IMR-90 (cell line): ENCODE results near the gene N4BP2L1. TPM values are rescaled to one million over a fixed set of nuclear protein-coding genes. Genes with fewer than 3 reads are reported as not detected.

Experiments
- ATAC-seq: fragments of 200-7000 bp; cut with Tn5 transposase; 2 replicates; pipeline ENCODE4 v1.9.1; 2020; ENCODE audit warnings: low read depth, mild to moderate bottlenecking, moderate library complexity
- BruUV-seq: library from RNA; stranded (reverse); fragments of 400-500 nt; replicated peaks from 2 replicates; lab custom pipeline; 2021; lab: Mats Ljungman, UMichigan
- CTCF ChIA-PET: fragments of 300-600 bp; formaldehyde crosslinking; extraction: SDS; loops from one replicate; lab custom pipeline; 2021; ENCODE audit warnings: antibody characterized with exemption; lab: Yijun Ruan, JAX
- POLR2A ChIA-PET: fragments of 300-600 bp; sonication (Branson Sonifier 250); formaldehyde crosslinking; loops from one replicate; lab custom pipeline; 2022; ENCODE audit warnings: antibody characterized with exemption; ENCODE audit not compliant: unreplicated experiment; lab: Charles Lee
- DNase-seq: peaks from one replicate; pipeline ENCODE4 v3.0.0; 2013
- H2AFZ ChIP-seq: replicated peaks from 2 replicates; pipeline ENCODE3; 2013; ENCODE audit warnings: low read length, mild to moderate bottlenecking; ENCODE audit not compliant: poor library complexity
- H2AK5ac ChIP-seq: 2 replicates; pipeline ENCODE4 v1.6.1; 2013; ENCODE audit warnings: low read depth, low read length, inconsistent platforms
- H2AK9ac ChIP-seq: replicated peaks from 2 replicates; pipeline ENCODE3; 2013; ENCODE audit warnings: mild to moderate bottlenecking, low read depth, low read length, moderate library complexity; ENCODE audit not compliant: poor library complexity
- H2BK120ac ChIP-seq: 2 replicates; pipeline ENCODE4 v1.6.1; 2013; ENCODE audit warnings: low read depth, low read length, inconsistent platforms
- H2BK15ac ChIP-seq: 3 replicates; pipeline ENCODE4 v1.6.1; 2013; ENCODE audit warnings: low read depth, low read length, inconsistent platforms
- H2BK20ac ChIP-seq: 2 replicates; pipeline ENCODE4 v1.6.1; 2013; ENCODE audit warnings: low read depth, mild to moderate bottlenecking, inconsistent platforms, low read length, moderate library complexity
- H2BK5ac ChIP-seq: 2 replicates; pipeline ENCODE4 v1.6.1; 2013; ENCODE audit warnings: mild to moderate bottlenecking, low read depth, low read length, inconsistent platforms; ENCODE audit not compliant: poor library complexity, severe bottlenecking
- H3K14ac ChIP-seq: replicated peaks from 2 replicates; pipeline ENCODE4 v1.6.1; 2013; ENCODE audit warnings: low read depth, low read length, inconsistent platforms
- H3K18ac ChIP-seq: 2 replicates; pipeline ENCODE4 v1.6.1; 2013; ENCODE audit warnings: low read depth, low read length, control low read depth
- H3K23ac ChIP-seq: 2 replicates; pipeline ENCODE4 v1.6.1; 2013; ENCODE audit warnings: low read depth, low read length, inconsistent platforms
- H3K27ac ChIP-seq: 2 replicates; pipeline ENCODE4 v1.5.1; 2013; ENCODE audit warnings: mild to moderate bottlenecking, control low read depth, low read length; ENCODE audit not compliant: insufficient read depth
- H3K27me3 ChIP-seq: 2 replicates; pipeline ENCODE4 v1.6.1; 2013; ENCODE audit warnings: low read length; ENCODE audit not compliant: control insufficient read depth, insufficient read depth
- H3K36me3 ChIP-seq: 2 replicates; pipeline ENCODE4 v1.6.1; 2013; ENCODE audit warnings: low read length, mixed read lengths; ENCODE audit not compliant: control insufficient read depth, insufficient read depth
- H3K4ac ChIP-seq: 2 replicates; pipeline ENCODE4 v1.6.1; 2013; ENCODE audit warnings: low read depth, low read length, inconsistent platforms
- H3K4me1 ChIP-seq: 2 replicates; pipeline ENCODE4 v1.6.1; 2013; ENCODE audit warnings: low read length, mixed read lengths; ENCODE audit not compliant: control insufficient read depth, insufficient read depth
- H3K4me2 ChIP-seq: 2 replicates; pipeline ENCODE4 v1.6.1; 2013; ENCODE audit warnings: low read depth, mild to moderate bottlenecking, control low read depth, low read length, moderate library complexity
- H3K4me3 ChIP-seq: 2 replicates; pipeline ENCODE4 v1.5.1; 2013; ENCODE audit warnings: low read depth, mild to moderate bottlenecking, control low read depth, low read length, moderate library complexity; ENCODE audit not compliant: insufficient read depth
- H3K56ac ChIP-seq: 2 replicates; pipeline ENCODE4 v1.6.1; 2013; ENCODE audit warnings: low read length, inconsistent platforms; ENCODE audit not compliant: insufficient read depth; ENCODE audit errors: extremely low read depth
- H3K79me1 ChIP-seq, 2 experiments: 2 replicates each; pipeline ENCODE4 v1.6.1; 2013; ENCODE audit warnings: low read length in 2 of 2, inconsistent platforms in 1 of 2, low read depth in 1 of 2
- H3K9ac ChIP-seq: 2 replicates; pipeline ENCODE4 v1.6.1; 2013; ENCODE audit warnings: low read depth, low read length, control low read depth
- H3K9me1 ChIP-seq: 2 replicates; pipeline ENCODE4 v1.6.1; 2013; ENCODE audit warnings: low read length, inconsistent platforms; ENCODE audit not compliant: insufficient read depth
- H3K9me3 ChIP-seq: 2 replicates; pipeline ENCODE4 v1.6.1; 2013; ENCODE audit warnings: low read length; ENCODE audit not compliant: control insufficient read depth, insufficient read depth
- H4K20me1 ChIP-seq: 2 replicates; pipeline ENCODE4 v1.6.1; 2013; ENCODE audit warnings: low read length, inconsistent platforms; ENCODE audit not compliant: insufficient read depth
- H4K5ac ChIP-seq: 2 replicates; pipeline ENCODE4 v1.6.1; 2013; ENCODE audit warnings: mild to moderate bottlenecking, low read depth, low read length, control low read depth
- H4K8ac ChIP-seq, 2 experiments: 2 replicates each; pipeline ENCODE4 v1.6.1; 2013; ENCODE audit warnings: low read depth in 2 of 2, low read length in 2 of 2, control low read depth in 1 of 2, inconsistent platforms in 1 of 2
- H4K91ac ChIP-seq: 2 replicates; pipeline ENCODE4 v1.6.1; 2013; ENCODE audit warnings: low read depth, low read length, inconsistent platforms; ENCODE audit not compliant: insufficient read depth
- BHLHE40 ChIP-seq: fragments of 150-350 bp; IDR thresholded peaks from 2 replicates; pipeline ENCODE4 v1.6.1; 2016; ENCODE audit warnings: mild to moderate bottlenecking, low read depth, low read length
- CEBPB ChIP-seq: IDR thresholded peaks from 2 replicates; pipeline ENCODE4 v1.6.1; 2012; ENCODE audit warnings: low read depth, low read length, improper control_type of control experiment
- CHD1 ChIP-seq: IDR thresholded peaks from 2 replicates; pipeline ENCODE4 v1.6.1; 2012; ENCODE audit warnings: low read depth, low read length, improper control_type of control experiment
- FOS ChIP-seq: fragments of 150-350 bp; IDR thresholded peaks from 2 replicates; pipeline ENCODE4 v1.6.1; 2016; ENCODE audit warnings: low read depth, low read length
- MAFK ChIP-seq: IDR thresholded peaks from 2 replicates; pipeline ENCODE4 v1.6.1; 2012; ENCODE audit warnings: low read depth, low read length, improper control_type of control experiment
- MAZ ChIP-seq: IDR thresholded peaks from 2 replicates; pipeline ENCODE4 v1.6.1; 2012; ENCODE audit warnings: low read depth, mild to moderate bottlenecking, low read length, improper control_type of control experiment, moderate library complexity, borderline replicate concordance
- MXI1 ChIP-seq: IDR thresholded peaks from 2 replicates; pipeline ENCODE4 v1.6.1; 2012; ENCODE audit warnings: low read depth, mild to moderate bottlenecking, low read length, moderate library complexity, borderline replicate concordance
- NFE2L2 ChIP-seq: fragments of 150-350 bp; IDR thresholded peaks from 2 replicates; pipeline ENCODE4 v1.6.1; 2016; ENCODE audit warnings: low read depth, mild to moderate bottlenecking, low read length
- POLR2A ChIP-seq: IDR thresholded peaks from 2 replicates; pipeline ENCODE4 v1.6.1; 2012; ENCODE audit warnings: mild to moderate bottlenecking, low read depth, low read length
- RAD21 ChIP-seq: IDR thresholded peaks from 2 replicates; pipeline ENCODE4 v1.6.1; 2012; ENCODE audit warnings: low read length, improper control_type of control experiment
- RCOR1 ChIP-seq: IDR thresholded peaks from 2 replicates; pipeline ENCODE4 v1.6.1; 2012; ENCODE audit warnings: mild to moderate bottlenecking, low read length, improper control_type of control experiment; ENCODE audit not compliant: insufficient replicate concordance
- RFX5 ChIP-seq: IDR thresholded peaks from 2 replicates; pipeline ENCODE4 v1.8.0; 2012; ENCODE audit warnings: low read depth, mild to moderate bottlenecking, low read length, moderate library complexity
- WGBS, 2 experiments: methylation state at CpG; one replicate each; pipeline versions ENCODE4 v1.1.5 to v1.1.7; 2013; ENCODE audit warnings: missing lambda C conversion rate in 2 of 2; ENCODE audit not compliant: insufficient read length in 1 of 2; ENCODE audit errors: extremely low coverage in 2 of 2; 5-methylcytosine and 5-hydroxymethylcytosine counted together
- dilution Hi-C: fragments of 300-500 bp; cut with HindIII; formaldehyde crosslinking; loops from one replicate; pipeline ENCODE4 v1.14.3; 2018; ENCODE audit warnings: low sequenced_read_pairs; ENCODE audit not compliant: unreplicated experiment
- in situ Hi-C: fragments of 300-500 bp; cut with MboI; formaldehyde crosslinking; loops from 3 replicates; pipeline ENCODE4 v1.14.3; 2019; ENCODE audit warnings: low sequenced_read_pairs, inconsistent platforms, mixed read lengths
- intact Hi-C: fragments of 100-400 bp; cut with micrococcal nuclease; formaldehyde crosslinking; loops from 2 replicates; pipeline ENCODE4 v1.10.0; 2022
- polyA plus RNA-seq, 3 experiments: library from polyadenylated mRNA; depleted of rRNA; stranded (reverse); fragments of >200 nt; gene quantifications; 2 replicates each; pipeline ENCODE4 v1.2.3, GENCODE V29; 2012; ENCODE audit warnings: low replicate concordance in 1 of 3
- total RNA-seq: library from RNA; depleted of rRNA; stranded (reverse); fragments of >200 nt; gene quantifications from 2 replicates; pipeline ENCODE4 v1.2.3, GENCODE V29; 2012
- TF ChIP-seq, protein P1 (sequence below): fragments of 150-350 bp; IDR thresholded peaks from 2 replicates; pipeline ENCODE4 v1.6.1; 2016; ENCODE audit warnings: low read depth, mild to moderate bottlenecking, low read length, moderate library complexity, borderline replicate concordance
- TF ChIP-seq, protein P2 (sequence below): conservative IDR thresholded peaks from 2 replicates; pipeline ENCODE4 v1.5.1; 2012; ENCODE audit warnings: mild to moderate bottlenecking, low read depth, low read length, improper control_type of control experiment
- TF ChIP-seq, protein P3 (sequence below): fragments of 150-350 bp; IDR thresholded peaks from 2 replicates; pipeline ENCODE4 v1.6.1; 2017; ENCODE audit warnings: mild to moderate bottlenecking, antibody characterized with exemption, low read length, low read depth

The N4BP2L1 gene
- total and polyA plus RNA-seq, 2 of the 4 experiments (the other 2 are of a cell fraction): 0.18 to 0.46 TPM

DNA sequence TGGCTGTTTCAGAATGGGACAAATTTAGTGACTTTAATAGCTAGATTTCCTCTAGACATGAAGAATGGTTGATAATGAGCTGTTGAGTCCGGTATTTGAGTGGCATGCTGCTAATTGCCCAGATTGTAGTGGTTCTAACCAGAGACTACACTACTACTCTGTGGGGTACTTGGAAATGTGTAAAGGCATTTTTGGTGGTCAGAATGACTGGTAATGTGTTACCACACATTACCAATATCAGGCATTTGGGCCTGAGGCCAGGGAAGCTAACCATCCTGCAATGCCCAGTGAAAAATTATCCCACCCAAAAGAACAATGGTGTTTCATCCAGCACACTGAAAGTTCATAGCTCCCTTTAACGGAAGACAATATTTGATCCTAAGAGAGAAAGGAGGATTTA is 17.5 kb upstream of the N4BP2L1 start:
- Histone ChIP-seq H4K8ac (no peak overlapping the region), H2BK120ac (no peak overlapping the region), H3K9me3 (no peaks in the 10 kb centered on the region), H2AK5ac (no peak overlapping the region), H2BK5ac (no peak overlapping the region), H3K4ac (no peak overlapping the region), H3K79me1 (no peaks in the 10 kb centered on the region), H3K4me2 (no peak overlapping the region), H3K18ac (no peak overlapping the region), H2BK15ac (no peak overlapping the region), H4K20me1 (no peaks in the 10 kb centered on the region), H3K4me1 (peaks cover 1% of the 10 kb centered on the region; the same call in 1 of the 2 replicates), H3K23ac (no peak overlapping the region), H3K27ac (no peak overlapping the region), H3K14ac (no peak overlapping the region), H2AK9ac (no peak overlapping the region), H4K91ac (no peak overlapping the region), H3K4me3 (no peak overlapping the region), H2BK20ac (no peak overlapping the region), H4K5ac (no peak overlapping the region), H3K9ac (no peak overlapping the region), H2AFZ (no peak overlapping the region), H3K27me3 (no peaks in the 10 kb centered on the region), H3K56ac (no peak overlapping the region), H3K36me3 (no peaks in the 10 kb centered on the region), H3K9me1 (no peaks in the 10 kb centered on the region)
- dilution Hi-C loops (no loop called here), intact Hi-C loops (loop anchor here (5.0 kb wide), 1 partner anchor 42 kb away; no protein-coding TSS in a partner anchor), in situ Hi-C loops (no loop called here)
- TF ChIP-seq FOS: no peak
- TF ChIP-seq BHLHE40: no peak
- TF ChIP-seq CEBPB: no peak
- no peak for TF ChIP-seq RCOR1
- TF ChIP-seq POLR2A: no peak
- TF ChIP-seq, protein P1, sequence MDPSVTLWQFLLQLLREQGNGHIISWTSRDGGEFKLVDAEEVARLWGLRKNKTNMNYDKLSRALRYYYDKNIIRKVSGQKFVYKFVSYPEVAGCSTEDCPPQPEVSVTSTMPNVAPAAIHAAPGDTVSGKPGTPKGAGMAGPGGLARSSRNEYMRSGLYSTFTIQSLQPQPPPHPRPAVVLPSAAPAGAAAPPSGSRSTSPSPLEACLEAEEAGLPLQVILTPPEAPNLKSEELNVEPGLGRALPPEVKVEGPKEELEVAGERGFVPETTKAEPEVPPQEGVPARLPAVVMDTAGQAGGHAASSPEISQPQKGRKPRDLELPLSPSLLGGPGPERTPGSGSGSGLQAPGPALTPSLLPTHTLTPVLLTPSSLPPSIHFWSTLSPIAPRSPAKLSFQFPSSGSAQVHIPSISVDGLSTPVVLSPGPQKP: no peak
- TF ChIP-seq RFX5: no peak
- TF ChIP-seq, protein P2, sequence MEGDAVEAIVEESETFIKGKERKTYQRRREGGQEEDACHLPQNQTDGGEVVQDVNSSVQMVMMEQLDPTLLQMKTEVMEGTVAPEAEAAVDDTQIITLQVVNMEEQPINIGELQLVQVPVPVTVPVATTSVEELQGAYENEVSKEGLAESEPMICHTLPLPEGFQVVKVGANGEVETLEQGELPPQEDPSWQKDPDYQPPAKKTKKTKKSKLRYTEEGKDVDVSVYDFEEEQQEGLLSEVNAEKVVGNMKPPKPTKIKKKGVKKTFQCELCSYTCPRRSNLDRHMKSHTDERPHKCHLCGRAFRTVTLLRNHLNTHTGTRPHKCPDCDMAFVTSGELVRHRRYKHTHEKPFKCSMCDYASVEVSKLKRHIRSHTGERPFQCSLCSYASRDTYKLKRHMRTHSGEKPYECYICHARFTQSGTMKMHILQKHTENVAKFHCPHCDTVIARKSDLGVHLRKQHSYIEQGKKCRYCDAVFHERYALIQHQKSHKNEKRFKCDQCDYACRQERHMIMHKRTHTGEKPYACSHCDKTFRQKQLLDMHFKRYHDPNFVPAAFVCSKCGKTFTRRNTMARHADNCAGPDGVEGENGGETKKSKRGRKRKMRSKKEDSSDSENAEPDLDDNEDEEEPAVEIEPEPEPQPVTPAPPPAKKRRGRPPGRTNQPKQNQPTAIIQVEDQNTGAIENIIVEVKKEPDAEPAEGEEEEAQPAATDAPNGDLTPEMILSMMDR: no peak
- no peak for TF ChIP-seq CHD1
- no peak for TF ChIP-seq MXI1
- TF ChIP-seq MAZ: no peak
- no peak for TF ChIP-seq NFE2L2
- no peak for TF ChIP-seq MAFK
- TF ChIP-seq, protein P3, sequence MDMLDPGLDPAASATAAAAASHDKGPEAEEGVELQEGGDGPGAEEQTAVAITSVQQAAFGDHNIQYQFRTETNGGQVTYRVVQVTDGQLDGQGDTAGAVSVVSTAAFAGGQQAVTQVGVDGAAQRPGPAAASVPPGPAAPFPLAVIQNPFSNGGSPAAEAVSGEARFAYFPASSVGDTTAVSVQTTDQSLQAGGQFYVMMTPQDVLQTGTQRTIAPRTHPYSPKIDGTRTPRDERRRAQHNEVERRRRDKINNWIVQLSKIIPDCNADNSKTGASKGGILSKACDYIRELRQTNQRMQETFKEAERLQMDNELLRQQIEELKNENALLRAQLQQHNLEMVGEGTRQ: no peak
- no peak for TF ChIP-seq RAD21
- no peak for DNase-seq
- ChIA-PET CTCF (no interaction called here), POLR2A (no interaction called here)
- ATAC-seq: no peak
- WGBS, 2 experiments: no CpG with 5 or more reads among the region's 2 CpGs
- no TSS peak for BruUV-seq
